Gastrocnemius medialis (tissue), 4 donors: ENCODE measurements around the gene TOR1AIP2.

Source experiments
- CTCF ChIP-seq, 5 experiments: fragments of 450-650 bp in 3 of 5; fragments of 200-600 bp in 2 of 5; sonication (generic) in 2 of 5; IDR thresholded peaks in 4 of 5; conservative IDR thresholded peaks in 1 of 5; 1 replicate in 4 of 5; 2 replicates in 1 of 5; pipeline ENCODE4 v1.5.1; 2016 to 2019; ENCODE audit warnings: antibody characterized with exemption in 5 of 5, mild to moderate bottlenecking in 3 of 5, moderate library complexity in 3 of 5
- POLR2A ChIP-seq, 2 donors: fragments of 450-650 bp; IDR thresholded peaks; one replicate each; pipeline ENCODE4 v1.6.1; 2017; ENCODE audit warnings: antibody characterized with exemption in 2 of 2, mild to moderate bottlenecking in 2 of 2, moderate library complexity in 2 of 2

GRCh38 chr1:179857009-179857408 lies 20.6 kb downstream of the TOR1AIP2 start:
- TF ChIP-seq CTCF (IDR thresholded peaks at IDR 0.05 in 4 of 5, conservative IDR thresholded peaks at IDR 0.05 in 1 of 5) (no peak), POLR2A (IDR thresholded peaks at IDR 0.05) (no peak)
